IMR-90 (cell line): ENCODE results near the gene GNGT1. TPM values are rescaled to one million over a fixed set of nuclear protein-coding genes. Genes with fewer than 3 reads are reported as not detected.

Experiments
- ATAC-seq: fragments of 200-7000 bp; cut with Tn5 transposase; 2 replicates; pipeline ENCODE4 v1.9.1; 2020; ENCODE audit warnings: low read depth, mild to moderate bottlenecking, moderate library complexity
- BruUV-seq: library from RNA; stranded (reverse); fragments of 400-500 nt; replicated peaks from 2 replicates; lab custom pipeline; 2021; lab: Mats Ljungman, UMichigan
- CTCF ChIA-PET: fragments of 300-600 bp; formaldehyde crosslinking; extraction: SDS; loops from one replicate; lab custom pipeline; 2021; ENCODE audit warnings: antibody characterized with exemption; lab: Yijun Ruan, JAX
- POLR2A ChIA-PET: fragments of 300-600 bp; sonication (Branson Sonifier 250); formaldehyde crosslinking; loops from one replicate; lab custom pipeline; 2022; ENCODE audit warnings: antibody characterized with exemption; ENCODE audit not compliant: unreplicated experiment; lab: Charles Lee
- DNase-seq: peaks from one replicate; pipeline ENCODE4 v3.0.0; 2013
- H2AFZ ChIP-seq: replicated peaks from 2 replicates; pipeline ENCODE3; 2013; ENCODE audit warnings: low read length, mild to moderate bottlenecking; ENCODE audit not compliant: poor library complexity
- H2AK5ac ChIP-seq: 2 replicates; pipeline ENCODE4 v1.6.1; 2013; ENCODE audit warnings: low read depth, low read length, inconsistent platforms
- H2AK9ac ChIP-seq: replicated peaks from 2 replicates; pipeline ENCODE3; 2013; ENCODE audit warnings: mild to moderate bottlenecking, low read depth, low read length, moderate library complexity; ENCODE audit not compliant: poor library complexity
- H2BK120ac ChIP-seq: 2 replicates; pipeline ENCODE4 v1.6.1; 2013; ENCODE audit warnings: low read depth, low read length, inconsistent platforms
- H2BK15ac ChIP-seq: 3 replicates; pipeline ENCODE4 v1.6.1; 2013; ENCODE audit warnings: low read depth, low read length, inconsistent platforms
- H2BK20ac ChIP-seq: 2 replicates; pipeline ENCODE4 v1.6.1; 2013; ENCODE audit warnings: low read depth, mild to moderate bottlenecking, inconsistent platforms, low read length, moderate library complexity
- H2BK5ac ChIP-seq: 2 replicates; pipeline ENCODE4 v1.6.1; 2013; ENCODE audit warnings: mild to moderate bottlenecking, low read depth, low read length, inconsistent platforms; ENCODE audit not compliant: poor library complexity, severe bottlenecking
- H3K14ac ChIP-seq: replicated peaks from 2 replicates; pipeline ENCODE4 v1.6.1; 2013; ENCODE audit warnings: low read depth, low read length, inconsistent platforms
- H3K18ac ChIP-seq: 2 replicates; pipeline ENCODE4 v1.6.1; 2013; ENCODE audit warnings: low read depth, low read length, control low read depth
- H3K23ac ChIP-seq: 2 replicates; pipeline ENCODE4 v1.6.1; 2013; ENCODE audit warnings: low read depth, low read length, inconsistent platforms
- H3K27ac ChIP-seq: 2 replicates; pipeline ENCODE4 v1.5.1; 2013; ENCODE audit warnings: mild to moderate bottlenecking, control low read depth, low read length; ENCODE audit not compliant: insufficient read depth
- H3K27me3 ChIP-seq: 2 replicates; pipeline ENCODE4 v1.6.1; 2013; ENCODE audit warnings: low read length; ENCODE audit not compliant: control insufficient read depth, insufficient read depth
- H3K36me3 ChIP-seq: 2 replicates; pipeline ENCODE4 v1.6.1; 2013; ENCODE audit warnings: low read length, mixed read lengths; ENCODE audit not compliant: control insufficient read depth, insufficient read depth
- H3K4ac ChIP-seq: 2 replicates; pipeline ENCODE4 v1.6.1; 2013; ENCODE audit warnings: low read depth, low read length, inconsistent platforms
- H3K4me1 ChIP-seq: 2 replicates; pipeline ENCODE4 v1.6.1; 2013; ENCODE audit warnings: low read length, mixed read lengths; ENCODE audit not compliant: control insufficient read depth, insufficient read depth
- H3K4me2 ChIP-seq: 2 replicates; pipeline ENCODE4 v1.6.1; 2013; ENCODE audit warnings: low read depth, mild to moderate bottlenecking, control low read depth, low read length, moderate library complexity
- H3K4me3 ChIP-seq: 2 replicates; pipeline ENCODE4 v1.5.1; 2013; ENCODE audit warnings: low read depth, mild to moderate bottlenecking, control low read depth, low read length, moderate library complexity; ENCODE audit not compliant: insufficient read depth
- H3K56ac ChIP-seq: 2 replicates; pipeline ENCODE4 v1.6.1; 2013; ENCODE audit warnings: low read length, inconsistent platforms; ENCODE audit not compliant: insufficient read depth; ENCODE audit errors: extremely low read depth
- H3K79me1 ChIP-seq, 2 experiments: 2 replicates each; pipeline ENCODE4 v1.6.1; 2013; ENCODE audit warnings: low read length in 2 of 2, inconsistent platforms in 1 of 2, low read depth in 1 of 2
- H3K9ac ChIP-seq: 2 replicates; pipeline ENCODE4 v1.6.1; 2013; ENCODE audit warnings: low read depth, low read length, control low read depth
- H3K9me1 ChIP-seq: 2 replicates; pipeline ENCODE4 v1.6.1; 2013; ENCODE audit warnings: low read length, inconsistent platforms; ENCODE audit not compliant: insufficient read depth
- H3K9me3 ChIP-seq: 2 replicates; pipeline ENCODE4 v1.6.1; 2013; ENCODE audit warnings: low read length; ENCODE audit not compliant: control insufficient read depth, insufficient read depth
- H4K20me1 ChIP-seq: 2 replicates; pipeline ENCODE4 v1.6.1; 2013; ENCODE audit warnings: low read length, inconsistent platforms; ENCODE audit not compliant: insufficient read depth
- H4K5ac ChIP-seq: 2 replicates; pipeline ENCODE4 v1.6.1; 2013; ENCODE audit warnings: mild to moderate bottlenecking, low read depth, low read length, control low read depth
- H4K8ac ChIP-seq, 2 experiments: 2 replicates each; pipeline ENCODE4 v1.6.1; 2013; ENCODE audit warnings: low read depth in 2 of 2, low read length in 2 of 2, control low read depth in 1 of 2, inconsistent platforms in 1 of 2
- H4K91ac ChIP-seq: 2 replicates; pipeline ENCODE4 v1.6.1; 2013; ENCODE audit warnings: low read depth, low read length, inconsistent platforms; ENCODE audit not compliant: insufficient read depth
- BHLHE40 ChIP-seq: fragments of 150-350 bp; IDR thresholded peaks from 2 replicates; pipeline ENCODE4 v1.6.1; 2016; ENCODE audit warnings: mild to moderate bottlenecking, low read depth, low read length
- FOS ChIP-seq: fragments of 150-350 bp; IDR thresholded peaks from 2 replicates; pipeline ENCODE4 v1.6.1; 2016; ENCODE audit warnings: low read depth, low read length
- MAZ ChIP-seq: IDR thresholded peaks from 2 replicates; pipeline ENCODE4 v1.6.1; 2012; ENCODE audit warnings: low read depth, mild to moderate bottlenecking, low read length, improper control_type of control experiment, moderate library complexity, borderline replicate concordance
- MXI1 ChIP-seq: IDR thresholded peaks from 2 replicates; pipeline ENCODE4 v1.6.1; 2012; ENCODE audit warnings: low read depth, mild to moderate bottlenecking, low read length, moderate library complexity, borderline replicate concordance
- NFE2L2 ChIP-seq: fragments of 150-350 bp; IDR thresholded peaks from 2 replicates; pipeline ENCODE4 v1.6.1; 2016; ENCODE audit warnings: low read depth, mild to moderate bottlenecking, low read length
- POLR2A ChIP-seq: IDR thresholded peaks from 2 replicates; pipeline ENCODE4 v1.6.1; 2012; ENCODE audit warnings: mild to moderate bottlenecking, low read depth, low read length
- RAD21 ChIP-seq: IDR thresholded peaks from 2 replicates; pipeline ENCODE4 v1.6.1; 2012; ENCODE audit warnings: low read length, improper control_type of control experiment
- RCOR1 ChIP-seq: IDR thresholded peaks from 2 replicates; pipeline ENCODE4 v1.6.1; 2012; ENCODE audit warnings: mild to moderate bottlenecking, low read length, improper control_type of control experiment; ENCODE audit not compliant: insufficient replicate concordance
- RFX5 ChIP-seq: IDR thresholded peaks from 2 replicates; pipeline ENCODE4 v1.8.0; 2012; ENCODE audit warnings: low read depth, mild to moderate bottlenecking, low read length, moderate library complexity
- SMC3 ChIP-seq: fragments of 150-350 bp; IDR thresholded peaks from 2 replicates; pipeline ENCODE4 v1.6.1; 2016; ENCODE audit warnings: low read depth, mild to moderate bottlenecking, antibody characterized with exemption, low read length, moderate library complexity
- dilution Hi-C: fragments of 300-500 bp; cut with HindIII; formaldehyde crosslinking; loops from one replicate; pipeline ENCODE4 v1.14.3; 2018; ENCODE audit warnings: low sequenced_read_pairs; ENCODE audit not compliant: unreplicated experiment
- in situ Hi-C: fragments of 300-500 bp; cut with MboI; formaldehyde crosslinking; loops from 3 replicates; pipeline ENCODE4 v1.14.3; 2019; ENCODE audit warnings: low sequenced_read_pairs, inconsistent platforms, mixed read lengths
- intact Hi-C: fragments of 100-400 bp; cut with micrococcal nuclease; formaldehyde crosslinking; loops from 2 replicates; pipeline ENCODE4 v1.10.0; 2022
- polyA plus RNA-seq, 3 experiments: library from polyadenylated mRNA; depleted of rRNA; stranded (reverse); fragments of >200 nt; gene quantifications; 2 replicates each; pipeline ENCODE4 v1.2.3, GENCODE V29; 2012; ENCODE audit warnings: low replicate concordance in 1 of 3
- total RNA-seq: library from RNA; depleted of rRNA; stranded (reverse); fragments of >200 nt; gene quantifications from 2 replicates; pipeline ENCODE4 v1.2.3, GENCODE V29; 2012
- TF ChIP-seq, protein P1 (sequence below): fragments of 150-350 bp; IDR thresholded peaks from 2 replicates; pipeline ENCODE4 v1.6.1; 2016; ENCODE audit warnings: low read depth, mild to moderate bottlenecking, low read length, moderate library complexity, borderline replicate concordance
- TF ChIP-seq, protein P2 (sequence below): fragments of 150-350 bp; IDR thresholded peaks from 2 replicates; pipeline ENCODE4 v1.6.1; 2017; ENCODE audit warnings: mild to moderate bottlenecking, antibody characterized with exemption, low read length, low read depth
- TF ChIP-seq, protein P3 (sequence below): conservative IDR thresholded peaks from 2 replicates; pipeline ENCODE4 v1.5.1; 2012; ENCODE audit warnings: mild to moderate bottlenecking, low read depth, low read length, improper control_type of control experiment

GNGT1 gene
- total and polyA plus RNA-seq, 2 of the 4 experiments (the other 2 are of a cell fraction): not detected

DNA sequence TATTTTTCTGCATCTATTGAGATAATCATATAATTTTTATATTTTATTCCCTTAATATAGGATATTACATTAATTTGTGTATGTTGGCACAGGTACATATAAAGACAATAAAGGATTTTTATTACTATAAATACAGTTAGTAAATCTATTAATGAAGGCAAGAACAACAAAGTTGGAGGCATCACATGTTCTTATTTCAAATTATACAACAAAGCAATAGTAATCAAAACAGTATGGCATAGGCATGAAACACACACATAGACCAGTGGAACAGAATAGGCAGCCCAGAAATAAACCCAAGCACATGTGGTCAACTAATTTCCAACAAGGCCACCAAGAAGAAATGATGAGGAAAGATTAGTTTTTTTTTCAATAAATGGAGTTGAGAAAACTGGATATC is 27.0 kb upstream of the GNGT1 start:
- H2AK9ac ChIP-seq: no peak overlapping the region
- H2BK15ac ChIP-seq: no peak overlapping the region
- ATAC-seq (no peak), DNase-seq (no peak)
- no peaks in the 10 kb centered on the region for H3K4me1 ChIP-seq
- TF ChIP-seq, protein P1, sequence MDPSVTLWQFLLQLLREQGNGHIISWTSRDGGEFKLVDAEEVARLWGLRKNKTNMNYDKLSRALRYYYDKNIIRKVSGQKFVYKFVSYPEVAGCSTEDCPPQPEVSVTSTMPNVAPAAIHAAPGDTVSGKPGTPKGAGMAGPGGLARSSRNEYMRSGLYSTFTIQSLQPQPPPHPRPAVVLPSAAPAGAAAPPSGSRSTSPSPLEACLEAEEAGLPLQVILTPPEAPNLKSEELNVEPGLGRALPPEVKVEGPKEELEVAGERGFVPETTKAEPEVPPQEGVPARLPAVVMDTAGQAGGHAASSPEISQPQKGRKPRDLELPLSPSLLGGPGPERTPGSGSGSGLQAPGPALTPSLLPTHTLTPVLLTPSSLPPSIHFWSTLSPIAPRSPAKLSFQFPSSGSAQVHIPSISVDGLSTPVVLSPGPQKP: no peak
- TF ChIP-seq POLR2A: no peak
- no peak for TF ChIP-seq NFE2L2
- TF ChIP-seq RAD21: no peak
- TF ChIP-seq SMC3: no peak
- no peak for TF ChIP-seq MAZ
- TF ChIP-seq RFX5: no peak
- TF ChIP-seq BHLHE40: no peak
- no peak for TF ChIP-seq FOS
- TF ChIP-seq MXI1: no peak
- TF ChIP-seq, protein P2, sequence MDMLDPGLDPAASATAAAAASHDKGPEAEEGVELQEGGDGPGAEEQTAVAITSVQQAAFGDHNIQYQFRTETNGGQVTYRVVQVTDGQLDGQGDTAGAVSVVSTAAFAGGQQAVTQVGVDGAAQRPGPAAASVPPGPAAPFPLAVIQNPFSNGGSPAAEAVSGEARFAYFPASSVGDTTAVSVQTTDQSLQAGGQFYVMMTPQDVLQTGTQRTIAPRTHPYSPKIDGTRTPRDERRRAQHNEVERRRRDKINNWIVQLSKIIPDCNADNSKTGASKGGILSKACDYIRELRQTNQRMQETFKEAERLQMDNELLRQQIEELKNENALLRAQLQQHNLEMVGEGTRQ: no peak
- TF ChIP-seq RCOR1: no peak
- TF ChIP-seq, protein P3, sequence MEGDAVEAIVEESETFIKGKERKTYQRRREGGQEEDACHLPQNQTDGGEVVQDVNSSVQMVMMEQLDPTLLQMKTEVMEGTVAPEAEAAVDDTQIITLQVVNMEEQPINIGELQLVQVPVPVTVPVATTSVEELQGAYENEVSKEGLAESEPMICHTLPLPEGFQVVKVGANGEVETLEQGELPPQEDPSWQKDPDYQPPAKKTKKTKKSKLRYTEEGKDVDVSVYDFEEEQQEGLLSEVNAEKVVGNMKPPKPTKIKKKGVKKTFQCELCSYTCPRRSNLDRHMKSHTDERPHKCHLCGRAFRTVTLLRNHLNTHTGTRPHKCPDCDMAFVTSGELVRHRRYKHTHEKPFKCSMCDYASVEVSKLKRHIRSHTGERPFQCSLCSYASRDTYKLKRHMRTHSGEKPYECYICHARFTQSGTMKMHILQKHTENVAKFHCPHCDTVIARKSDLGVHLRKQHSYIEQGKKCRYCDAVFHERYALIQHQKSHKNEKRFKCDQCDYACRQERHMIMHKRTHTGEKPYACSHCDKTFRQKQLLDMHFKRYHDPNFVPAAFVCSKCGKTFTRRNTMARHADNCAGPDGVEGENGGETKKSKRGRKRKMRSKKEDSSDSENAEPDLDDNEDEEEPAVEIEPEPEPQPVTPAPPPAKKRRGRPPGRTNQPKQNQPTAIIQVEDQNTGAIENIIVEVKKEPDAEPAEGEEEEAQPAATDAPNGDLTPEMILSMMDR: no peak
- no peaks in the 10 kb centered on the region for H3K27me3 ChIP-seq
- peaks cover 2% of the 10 kb centered on the region; the same call in 1 of the 2 replicates for H3K9me3 ChIP-seq
- in situ Hi-C loops (no loop called here), intact Hi-C loops (no loop called here), dilution Hi-C loops (no loop called here)
- H3K36me3 ChIP-seq: no peaks in the 10 kb centered on the region; the same call in 1 of the 2 replicates
- H4K20me1 ChIP-seq: no peaks in the 10 kb centered on the region
- H2AFZ ChIP-seq: no peak overlapping the region
- H3K18ac ChIP-seq: no peak overlapping the region
- POLR2A ChIA-PET: no interaction called here
- H2BK20ac ChIP-seq: no peak overlapping the region
- H4K91ac ChIP-seq: no peak overlapping the region
- no peak overlapping the region for H2BK120ac ChIP-seq
- no peak overlapping the region for H3K9ac ChIP-seq
- CTCF ChIA-PET: no interaction called here
- no peak overlapping the region for H4K8ac ChIP-seq
- H3K27ac ChIP-seq: no peak overlapping the region
- no peaks in the 10 kb centered on the region for H3K9me1 ChIP-seq
- no peaks in the 10 kb centered on the region for H3K79me1 ChIP-seq
- no peak overlapping the region for H3K4me3 ChIP-seq
- no peak overlapping the region for H3K23ac ChIP-seq
- BruUV-seq: no TSS peak
- no peak overlapping the region for H3K14ac ChIP-seq
- H3K56ac ChIP-seq: no peak overlapping the region
- no peak overlapping the region for H4K5ac ChIP-seq
- no peak overlapping the region for H2AK5ac ChIP-seq
- H3K4ac ChIP-seq: no peak overlapping the region
- no peak overlapping the region for H3K4me2 ChIP-seq
- no peak overlapping the region for H2BK5ac ChIP-seq
